ENCODE data around the gene SEC63. TPM values are rescaled to one million over a fixed set of nuclear protein-coding genes. Genes with fewer than 3 reads are reported as not detected.
"Not testable (repeated sequence)": the region's sequence is repeated elsewhere in the genome, so short reads cannot be mapped to it uniquely, and the experiment has no call there.

SEC63 gene
- polyA plus RNA-seq, 1 experiment, result 17.6 TPM

GRCh38 chr6:107956181-107956580, 1.8 kb downstream of the SEC63 start:
- Histone ChIP-seq H3K4me3 (ENCODE audit: low read depth, low read length) (peak overlapping the region; percentile 68), H3K36me3 (ENCODE audit: control insufficient read depth, insufficient read depth, low read length) (no peaks in the 10 kb centered on the region), H3K27me3 (ENCODE audit: control insufficient read depth, insufficient read depth, low read length) (no peaks in the 10 kb centered on the region)
- POLR2A ChIA-PET, result interaction anchor here (0.7 to 0.9 kb wide), 2 partner anchors 36 to 159 kb away, joined by 3 read pairs; no protein-coding TSS in a partner anchor
- CTCF ChIA-PET, result no interaction called here
- no peak for DNase-seq (ENCODE audit: low read depth)
- TF ChIP-seq CTCF (IDR thresholded peaks at IDR 0.05; ENCODE audit: insufficient read depth, low read depth, low read length), result no peak

GRCh38 chr6:107953858-107954414, 4.1 kb downstream of the SEC63 start:
- H3K36me3 ChIP-seq (ENCODE audit: control insufficient read depth, insufficient read depth, low read length); H3K4me3 ChIP-seq (ENCODE audit: low read depth, low read length); CTCF ChIA-PET; H3K27me3 ChIP-seq (ENCODE audit: control insufficient read depth, insufficient read depth, low read length); DNase-seq (ENCODE audit: low read depth); POLR2A ChIA-PET: not testable (repeated sequence)

- ChIA-PET POLR2A (no interaction called here), CTCF (interaction anchor here (1.2 kb wide), 1 partner anchor 12 kb away, joined by 6 read pairs; no protein-coding TSS in a partner anchor)
- TF ChIP-seq CTCF (IDR thresholded peaks at IDR 0.05; ENCODE audit: insufficient read depth, low read depth, low read length), result no peak
- Histone ChIP-seq H3K36me3 (ENCODE audit: control insufficient read depth, insufficient read depth, low read length) (no peaks in the 10 kb centered on the region), H3K27me3 (ENCODE audit: control insufficient read depth, insufficient read depth, low read length) (no peaks in the 10 kb centered on the region), H3K4me3 (ENCODE audit: low read depth, low read length) (no peak overlapping the region)
- DNase-seq (ENCODE audit: low read depth), result no peak
Observed at GRCh38 chr6:107943626-107944439, 14.2 kb downstream of the SEC63 start.

GRCh38 chr6:107942142-107942541, 15.9 kb downstream of the SEC63 start:
- Histone ChIP-seq H3K27me3 (ENCODE audit: control insufficient read depth, insufficient read depth, low read length) (no peaks in the 10 kb centered on the region), H3K36me3 (ENCODE audit: control insufficient read depth, insufficient read depth, low read length) (no peaks in the 10 kb centered on the region), H3K4me3 (ENCODE audit: low read depth, low read length) (no peak overlapping the region)
- POLR2A ChIA-PET, result no interaction called here
- CTCF ChIA-PET, result no interaction called here
- TF ChIP-seq CTCF (IDR thresholded peaks at IDR 0.05; ENCODE audit: insufficient read depth, low read depth, low read length), result no peak
- DNase-seq (ENCODE audit: low read depth), result no peak

- DNase-seq (ENCODE audit: low read depth), result no peak
Observed at GRCh38 chr6:107941627-107942026, 16.4 kb downstream of the SEC63 start.

More at GRCh38 chr6:107941627-107942026, 16.4 kb downstream of the SEC63 start:
- no peak overlapping the region for H3K4me3 ChIP-seq (ENCODE audit: low read depth, low read length)
- no peaks in the 10 kb centered on the region for H3K27me3 ChIP-seq (ENCODE audit: control insufficient read depth, insufficient read depth, low read length)
- ChIA-PET POLR2A (no interaction called here), CTCF (interaction anchor here (1.6 kb wide), 1 partner anchor 10 kb away, joined by 5 read pairs; no protein-coding TSS in a partner anchor)
- no peaks in the 10 kb centered on the region for H3K36me3 ChIP-seq (ENCODE audit: control insufficient read depth, insufficient read depth, low read length)
- no peak for TF ChIP-seq CTCF (IDR thresholded peaks at IDR 0.05; ENCODE audit: insufficient read depth, low read depth, low read length)
